Panc1 (cell line): Measurements from ENCODE around the gene MRC2.

Experiments used
- CTCF ChIP-seq: fragments of 450-650 bp; IDR thresholded peaks from 2 replicates; pipeline ENCODE4 v1.5.1; 2017; ENCODE audit warnings: mild to moderate bottlenecking
- POLR2AphosphoS5 ChIP-seq: IDR thresholded peaks from 2 replicates; pipeline ENCODE4 v1.6.1; 2012; ENCODE audit warnings: mild to moderate bottlenecking, low read depth, low read length, moderate library complexity
- REST ChIP-seq, 2 experiments: IDR thresholded peaks; 2 replicates each; pipeline ENCODE4 v1.6.1; 2011 to 2012; ENCODE audit warnings: low read depth in 2 of 2, control low read depth in 1 of 2, low read length in 1 of 2, mild to moderate bottlenecking in 1 of 2, moderate library complexity in 1 of 2; ENCODE audit not compliant: insufficient read depth in 1 of 2
- SIN3A ChIP-seq: IDR thresholded peaks from 2 replicates; pipeline ENCODE4 v1.6.1; 2012; ENCODE audit warnings: low read depth, mild to moderate bottlenecking, low read length, moderate library complexity, borderline replicate concordance; ENCODE audit not compliant: insufficient read depth
- TCF7L2 ChIP-seq: IDR thresholded peaks from 2 replicates; pipeline ENCODE4 v1.6.1; 2011; ENCODE audit warnings: mild to moderate bottlenecking, low read depth, low read length, inconsistent platforms

- TF ChIP-seq CTCF (no peak; the same call in 1 of the 2 replicates), POLR2AphosphoS5 (no peak), TCF7L2 (no peak), SIN3A (no peak), REST (IDR thresholded peaks at IDR 0.05; ENCODE audit: insufficient read depth in 1 of 2, low read depth in 2 of 2, low read length in 1 of 2) (no peak)
Measured at GRCh38 chr17:62690168-62690897, 62.9 kb downstream of the MRC2 start.
